Measurements from ENCODE around the gene EXD3. TPM values are rescaled to one million over a fixed set of nuclear protein-coding genes. Genes with fewer than 3 reads are reported as not detected.

Gene EXD3
- total RNA-seq, 4 donors from 2014 or later: 13.8 to 25.7 (median 17.7) TPM

DNA sequence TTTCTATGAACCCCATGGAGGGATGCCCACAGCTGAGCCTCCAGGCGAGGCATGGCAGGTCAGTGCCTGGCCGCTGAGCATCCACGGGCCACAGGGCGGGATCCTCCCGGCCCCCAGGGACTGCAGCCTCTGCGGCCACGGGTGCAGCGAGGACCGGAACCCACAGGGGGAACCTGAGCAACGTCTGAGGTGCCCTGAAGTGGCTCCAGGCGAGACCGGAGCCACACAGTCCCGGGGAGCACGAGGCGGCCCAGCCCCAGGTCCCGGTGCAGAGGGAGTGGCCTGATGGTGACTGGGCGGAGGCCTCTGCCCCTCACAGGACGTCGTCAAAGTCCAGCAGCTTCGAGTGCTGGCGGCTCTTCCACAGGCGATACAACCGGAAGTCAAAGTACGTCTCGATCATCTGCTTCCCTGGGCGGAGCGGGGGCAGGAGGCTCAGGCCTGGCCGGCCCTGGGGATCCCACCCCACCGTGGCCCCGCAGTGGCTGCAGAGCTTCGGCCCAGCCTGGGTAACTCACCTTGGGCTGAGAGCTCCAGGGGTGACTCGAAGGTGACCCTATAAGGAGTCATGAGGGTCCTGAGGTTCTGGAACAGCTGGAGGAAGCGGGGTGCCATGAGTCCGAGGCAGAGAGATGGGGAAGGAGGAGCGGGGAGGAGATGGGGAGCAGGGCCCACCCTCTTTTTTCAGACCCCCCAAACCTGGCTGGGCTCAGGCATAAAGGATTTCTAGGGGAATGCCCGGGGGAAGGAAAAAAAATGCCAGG lies 26.3 kb upstream of the EXD3 start:
- WGBS, 2 donors: 82% methylated on average over 25 to 33 of the region's 36 CpGs
- TF ChIP-seq, protein P1, sequence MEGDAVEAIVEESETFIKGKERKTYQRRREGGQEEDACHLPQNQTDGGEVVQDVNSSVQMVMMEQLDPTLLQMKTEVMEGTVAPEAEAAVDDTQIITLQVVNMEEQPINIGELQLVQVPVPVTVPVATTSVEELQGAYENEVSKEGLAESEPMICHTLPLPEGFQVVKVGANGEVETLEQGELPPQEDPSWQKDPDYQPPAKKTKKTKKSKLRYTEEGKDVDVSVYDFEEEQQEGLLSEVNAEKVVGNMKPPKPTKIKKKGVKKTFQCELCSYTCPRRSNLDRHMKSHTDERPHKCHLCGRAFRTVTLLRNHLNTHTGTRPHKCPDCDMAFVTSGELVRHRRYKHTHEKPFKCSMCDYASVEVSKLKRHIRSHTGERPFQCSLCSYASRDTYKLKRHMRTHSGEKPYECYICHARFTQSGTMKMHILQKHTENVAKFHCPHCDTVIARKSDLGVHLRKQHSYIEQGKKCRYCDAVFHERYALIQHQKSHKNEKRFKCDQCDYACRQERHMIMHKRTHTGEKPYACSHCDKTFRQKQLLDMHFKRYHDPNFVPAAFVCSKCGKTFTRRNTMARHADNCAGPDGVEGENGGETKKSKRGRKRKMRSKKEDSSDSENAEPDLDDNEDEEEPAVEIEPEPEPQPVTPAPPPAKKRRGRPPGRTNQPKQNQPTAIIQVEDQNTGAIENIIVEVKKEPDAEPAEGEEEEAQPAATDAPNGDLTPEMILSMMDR (IDR thresholded peaks at IDR 0.05): no peak
- no peak for TF ChIP-seq POLR2A (IDR thresholded peaks at IDR 0.05)
- DNase-seq (ENCODE audit: low spot score in 2 of 2): no peak
- no peak overlapping the region for H3K4me3 ChIP-seq (ENCODE audit: low read depth, poor library complexity, severe bottlenecking)
- intact Hi-C loops (cut with DNase I; ENCODE audit: low total_unique reads): no loop called here

DNA sequence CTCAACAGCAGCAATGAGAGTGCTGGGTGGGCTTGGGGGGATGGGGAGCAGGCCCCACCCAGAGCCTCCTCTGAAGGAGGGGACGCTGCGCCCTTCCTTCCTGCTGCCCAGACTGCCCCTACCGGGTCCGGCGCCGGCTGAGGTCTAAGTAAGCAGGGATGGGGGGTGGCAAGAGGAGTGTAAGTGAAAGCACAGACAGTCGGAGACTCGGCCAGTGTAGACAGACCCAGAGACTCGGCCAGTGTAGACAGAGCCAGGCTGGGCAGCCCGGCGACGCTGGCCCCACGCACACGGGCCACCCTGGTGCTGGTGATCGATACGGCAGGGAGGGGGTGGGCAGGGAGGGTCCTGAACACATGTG lies 25.6 kb upstream of the EXD3 start:
- no peak for TF ChIP-seq POLR2A (IDR thresholded peaks at IDR 0.05)
- TF ChIP-seq, protein P1 (IDR thresholded peaks at IDR 0.05): no peak
- WGBS, 2 donors: 93 to 97% methylated on average over 12 to 16 of the region's 16 CpGs
- H3K4me3 ChIP-seq (ENCODE audit: low read depth, poor library complexity, severe bottlenecking): no peak overlapping the region
- intact Hi-C loops (cut with DNase I; ENCODE audit: low total_unique reads): no loop called here
- DNase-seq (ENCODE audit: low spot score in 2 of 2): no peak

DNA sequence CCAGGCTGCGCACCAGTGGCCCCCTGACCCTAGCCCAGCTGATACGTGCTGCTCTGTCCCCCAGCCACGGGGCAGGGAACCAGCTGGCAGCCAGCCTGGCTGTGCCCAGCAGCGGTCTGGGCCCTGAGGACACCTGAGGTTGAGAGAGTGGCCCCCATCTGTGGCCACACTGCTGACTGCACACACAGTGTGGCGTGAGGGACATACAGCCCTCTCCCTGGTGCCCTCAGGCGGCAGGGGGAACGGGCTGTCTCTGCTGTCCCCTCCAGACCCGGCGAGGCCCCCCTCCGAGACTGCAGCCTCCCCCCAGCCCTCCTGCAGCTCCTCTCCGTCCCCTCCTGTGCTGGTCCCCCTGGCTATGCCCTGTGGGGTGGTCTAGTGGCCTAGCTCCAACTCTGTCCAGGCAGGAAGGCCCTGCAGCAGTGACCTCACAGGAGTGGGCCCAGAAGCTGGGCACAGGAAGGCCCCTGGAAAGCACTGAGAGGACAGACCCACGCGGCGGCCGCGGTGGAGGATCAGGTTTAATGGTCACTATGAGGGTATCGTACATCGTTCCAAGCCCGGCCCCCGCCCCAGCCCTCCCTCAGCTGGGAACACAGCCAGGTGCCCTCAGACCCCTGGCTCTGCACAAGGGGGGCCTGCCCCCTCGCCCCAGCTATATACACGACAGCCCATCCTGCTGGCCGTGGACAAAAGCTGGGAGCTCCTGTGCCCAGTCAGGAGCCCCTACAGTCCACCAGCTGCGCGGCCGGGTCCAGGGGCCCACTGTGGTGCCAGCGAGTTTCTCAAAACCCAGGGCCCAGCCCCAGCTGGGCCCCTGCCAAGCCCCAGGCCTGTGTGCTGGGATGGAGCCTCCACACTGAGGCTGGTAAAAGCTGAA lies 25.0 kb upstream of the EXD3 start:
- WGBS, 2 donors: 60 to 90% methylated on average over 4 to 15 of the region's 27 CpGs
- TF ChIP-seq, protein P1 (IDR thresholded peaks at IDR 0.05): no peak
- DNase-seq (ENCODE audit: low spot score in 2 of 2): no peak
- no peak overlapping the region for H3K4me3 ChIP-seq (ENCODE audit: low read depth, poor library complexity, severe bottlenecking)
- intact Hi-C loops (cut with DNase I; ENCODE audit: low total_unique reads): no loop called here

DNA sequence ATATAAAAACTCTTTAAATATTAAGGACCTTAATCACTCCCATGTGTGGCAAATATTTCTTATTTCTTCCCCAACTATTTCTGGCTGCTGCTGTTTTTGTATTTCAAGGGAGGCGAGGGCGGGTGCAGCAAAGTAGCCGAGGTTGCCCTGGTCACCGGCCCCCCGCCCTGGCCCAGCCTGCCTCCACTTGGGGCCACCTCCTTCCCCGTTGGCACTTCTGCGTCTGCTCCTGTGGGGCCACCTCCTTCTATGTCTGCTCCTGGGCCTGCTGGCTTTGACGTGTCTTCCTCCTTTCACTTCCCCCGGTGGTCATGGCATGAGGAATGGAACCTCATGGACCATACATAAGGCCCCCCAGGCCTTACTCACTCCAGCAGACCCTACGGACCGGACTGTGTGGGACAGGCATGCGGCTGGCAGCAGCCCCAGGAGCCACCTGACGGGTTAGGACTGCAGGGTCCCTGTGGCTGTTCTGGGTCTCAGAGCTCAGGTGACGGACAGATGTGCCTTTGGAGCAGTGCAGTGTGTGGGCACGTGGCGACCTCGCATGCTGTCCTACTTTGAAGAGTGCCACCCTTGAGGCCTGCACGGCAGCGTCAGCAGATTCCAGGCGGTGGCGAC lies 24.0 kb upstream of the EXD3 start:
- TF ChIP-seq, protein P1 (IDR thresholded peaks at IDR 0.05): no peak
- no peak for TF ChIP-seq POLR2A (IDR thresholded peaks at IDR 0.05)
- no peak overlapping the region for H3K4me3 ChIP-seq (ENCODE audit: low read depth, poor library complexity, severe bottlenecking)
- WGBS, 2 donors: 49 to 62% methylated on average over 21 of the region's 21 CpGs
- DNase-seq (ENCODE audit: low spot score in 2 of 2): no peak
- intact Hi-C loops (cut with DNase I; ENCODE audit: low total_unique reads): no loop called here

DNA sequence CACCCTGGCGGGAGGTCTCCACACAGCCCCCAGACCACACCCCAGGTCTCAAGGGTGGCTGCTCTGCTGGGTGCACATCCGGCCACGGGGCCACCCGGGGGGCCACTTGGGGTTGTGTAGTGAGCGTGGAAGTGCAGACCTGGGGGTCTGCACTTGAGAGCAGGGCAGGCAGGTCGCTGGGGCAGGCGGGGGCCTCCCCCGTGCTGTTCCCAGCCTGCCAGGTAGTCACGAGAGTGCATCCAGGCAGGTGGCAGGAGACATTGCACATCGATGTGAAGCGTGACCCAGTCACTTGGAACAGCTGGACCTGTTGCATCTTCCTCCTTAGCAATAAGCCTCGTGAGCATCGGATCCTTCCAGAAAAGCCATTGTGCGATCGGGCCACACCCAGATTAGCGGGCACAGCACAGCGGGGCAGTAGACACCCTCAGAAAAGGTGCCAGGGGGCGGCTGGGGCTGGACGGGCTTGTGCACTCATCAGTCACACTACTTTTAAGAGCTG lies 23.0 kb upstream of the EXD3 start:
- no peak for TF ChIP-seq POLR2A (IDR thresholded peaks at IDR 0.05)
- TF ChIP-seq, protein P1 (IDR thresholded peaks at IDR 0.05): no peak
- intact Hi-C loops (cut with DNase I; ENCODE audit: low total_unique reads): no loop called here
- H3K4me3 ChIP-seq (ENCODE audit: low read depth, poor library complexity, severe bottlenecking): no peak overlapping the region
- DNase-seq (ENCODE audit: low spot score in 2 of 2): no peak
- WGBS, 2 donors: 27 to 33% methylated on average over 15 to 19 of the region's 19 CpGs
